NT2/D1 (cell line): ENCODE data around the gene MYPN.

ENCODE experiments used
- YY1 ChIP-seq: IDR thresholded peaks from 2 replicates; pipeline ENCODE4 v1.6.1; 2011; ENCODE audit not compliant: insufficient read length, insufficient read depth
- ZNF274 ChIP-seq: IDR thresholded peaks from 2 replicates; pipeline ENCODE4 v1.6.1; 2011; ENCODE audit warnings: mild to moderate bottlenecking, low read depth, low read length

- TF ChIP-seq ZNF274 = no peak
- no peak for TF ChIP-seq YY1
Measured at GRCh38 chr10:68096913-68097516, 12.3 kb upstream of the MYPN start.
